ENCODE results near the gene YIF1B. TPM values are rescaled to one million over a fixed set of nuclear protein-coding genes. Genes with fewer than 3 reads are reported as not detected.

Gene YIF1B
- total RNA-seq, 1 donor from 2014 or later = 33.0 TPM

GRCh38 chr19:38298821-38299680 is 16.7 kb downstream of the YIF1B start:
- TF ChIP-seq CTCF (IDR thresholded peaks at IDR 0.05; ENCODE audit: borderline replicate concordance) = no peak
- no peaks in the 10 kb centered on the region for H3K27me3 ChIP-seq (ENCODE audit: low read depth)
- H3K36me3 ChIP-seq = no peaks in the 10 kb centered on the region
- H3K4me1 ChIP-seq = peaks cover under 1% of the 10 kb centered on the region
- intact Hi-C loops (cut with micrococcal nuclease) = no loop called here
- no peak for DNase-seq
- no peak overlapping the region for H3K27ac ChIP-seq (replicated peaks)
- H3K9me3 ChIP-seq (replicated peaks) = no peaks in the 10 kb centered on the region
- no peak overlapping the region for H3K4me3 ChIP-seq

GRCh38 chr19:38294090-38294489 is 21.7 kb downstream of the YIF1B start:
- Histone ChIP-seq H3K27me3 (ENCODE audit: low read depth) (no peaks in the 10 kb centered on the region), H3K4me1 (no peaks in the 10 kb centered on the region), H3K4me3 (no peak overlapping the region), H3K36me3 (no peaks in the 10 kb centered on the region), H3K27ac (replicated peaks) (no peak overlapping the region), H3K9me3 (replicated peaks) (no peaks in the 10 kb centered on the region)
- TF ChIP-seq CTCF (IDR thresholded peaks at IDR 0.05; ENCODE audit: borderline replicate concordance) = no peak
- intact Hi-C loops (cut with micrococcal nuclease) = no loop called here
- no peak for DNase-seq

GRCh38 chr19:38293281-38293680 is 22.5 kb downstream of the YIF1B start:
- Histone ChIP-seq H3K4me3 (no peak overlapping the region), H3K36me3 (no peaks in the 10 kb centered on the region), H3K27me3 (ENCODE audit: low read depth) (no peaks in the 10 kb centered on the region), H3K4me1 (no peaks in the 10 kb centered on the region), H3K27ac (replicated peaks) (no peak overlapping the region), H3K9me3 (replicated peaks) (no peaks in the 10 kb centered on the region)
- intact Hi-C loops (cut with micrococcal nuclease) = no loop called here
- no peak for TF ChIP-seq CTCF (IDR thresholded peaks at IDR 0.05; ENCODE audit: borderline replicate concordance)
- no peak for DNase-seq

GRCh38 chr19:38291855-38292254 is 23.9 kb downstream of the YIF1B start:
- intact Hi-C loops (cut with micrococcal nuclease) = no loop called here
- no peak for DNase-seq
- no peak overlapping the region for H3K4me3 ChIP-seq
- no peaks in the 10 kb centered on the region for H3K4me1 ChIP-seq
- no peak for TF ChIP-seq CTCF (IDR thresholded peaks at IDR 0.05; ENCODE audit: borderline replicate concordance)
- H3K9me3 ChIP-seq (replicated peaks) = no peaks in the 10 kb centered on the region
- no peaks in the 10 kb centered on the region for H3K36me3 ChIP-seq
- H3K27me3 ChIP-seq (ENCODE audit: low read depth) = no peaks in the 10 kb centered on the region
- H3K27ac ChIP-seq (replicated peaks) = no peak overlapping the region

- H3K27ac ChIP-seq (replicated peaks) = no peak overlapping the region
- no peaks in the 10 kb centered on the region for H3K9me3 ChIP-seq (replicated peaks)
- intact Hi-C loops (cut with micrococcal nuclease) = no loop called here
- no peak for DNase-seq
- no peaks in the 10 kb centered on the region for H3K4me1 ChIP-seq
- no peak overlapping the region for H3K4me3 ChIP-seq
- no peak for TF ChIP-seq CTCF (IDR thresholded peaks at IDR 0.05; ENCODE audit: borderline replicate concordance)
- H3K27me3 ChIP-seq (ENCODE audit: low read depth) = no peaks in the 10 kb centered on the region
- H3K36me3 ChIP-seq = no peaks in the 10 kb centered on the region
These were observed 25.1 kb downstream of the YIF1B start for GRCh38 chr19:38290631-38291147.
